Measurements from ENCODE around the gene FAM81A.

DNA sequence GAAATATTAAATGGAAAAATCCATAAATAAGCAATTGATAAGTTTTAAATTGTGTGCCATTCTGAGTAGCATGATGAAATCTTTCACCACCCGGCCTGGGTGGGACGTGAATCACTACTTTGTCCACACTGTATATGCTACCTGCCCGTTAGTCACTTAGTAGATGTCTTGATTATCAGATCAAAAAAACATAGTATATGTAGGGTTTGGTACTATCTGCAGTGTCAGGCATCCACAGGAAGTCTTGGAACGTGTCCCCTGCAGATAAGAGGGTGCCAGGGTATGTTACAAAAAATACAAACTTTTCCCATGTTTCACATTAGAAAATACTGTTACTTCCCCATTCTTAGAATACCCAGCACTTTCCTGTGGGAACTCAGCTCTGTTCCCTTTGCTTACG lies 35.2 kb downstream of the FAM81A start:
- no peak for TF ChIP-seq NR2C2 (CRISPR knock-in tag; IDR thresholded peaks at IDR 0.05)
- no peak for TF ChIP-seq JUN (CRISPR knock-in tag; IDR thresholded peaks at IDR 0.05)
- TF ChIP-seq CTCF (IDR thresholded peaks at IDR 0.05), result no peak
- no peak for TF ChIP-seq TEAD4 (CRISPR knock-in tag; IDR thresholded peaks at IDR 0.05)
- TF ChIP-seq RELA (CRISPR knock-in tag; IDR thresholded peaks at IDR 0.05; ENCODE audit: borderline replicate concordance), result no peak
- no peak for TF ChIP-seq ZNF121 (CRISPR knock-in tag; IDR thresholded peaks at IDR 0.05)
- no peak for TF ChIP-seq FOXK1 (CRISPR knock-in tag; IDR thresholded peaks at IDR 0.05)
- TF ChIP-seq ESRRA (CRISPR knock-in tag; IDR thresholded peaks at IDR 0.05; ENCODE audit: borderline replicate concordance), result no peak
- TF ChIP-seq CREB1 (CRISPR knock-in tag; IDR thresholded peaks at IDR 0.05), result no peak
- no peak for TF ChIP-seq AFF4 (CRISPR knock-in tag; IDR thresholded peaks at IDR 0.05; ENCODE audit: borderline replicate concordance)
- no peak for TF ChIP-seq GRHL2 (CRISPR knock-in tag; IDR thresholded peaks at IDR 0.05; ENCODE audit: insufficient replicate concordance, severe bottlenecking)
- TF ChIP-seq ZNF138 (CRISPR knock-in tag; conservative IDR thresholded peaks at IDR 0.05), result no peak
- TF ChIP-seq GABPB1 (CRISPR knock-in tag; IDR thresholded peaks at IDR 0.05), result no peak

All from WTC11 (cell line).